ENCODE measurements around the gene ARHGAP15. TPM values are rescaled to one million over a fixed set of nuclear protein-coding genes. Genes with fewer than 3 reads are reported as not detected.

ARHGAP15 gene
- total and polyA plus RNA-seq, 2 experiments from 2014 or later: 0.26 TPM; not detected in 1

- Histone ChIP-seq H3K9me2 (ENCODE audit: insufficient read depth) (no peaks in the 10 kb centered on the region), H3K4me2 (no peak overlapping the region), H3K36me3 (ENCODE audit: insufficient read depth) (no peaks in the 10 kb centered on the region), H3K79me2 (replicated peaks; ENCODE audit: insufficient read depth) (no peaks in the 10 kb centered on the region), H3F3A (replicated peaks; ENCODE audit: low read depth) (no peaks in the 10 kb centered on the region), H3K27me3 (ENCODE audit: insufficient read depth) (no peaks in the 10 kb centered on the region), H2AFZ (no peak overlapping the region), H4K20me1 (replicated peaks; ENCODE audit: insufficient read depth) (no peaks in the 10 kb centered on the region), H3K4me3 (no peak overlapping the region), H3K4me1 (ENCODE audit: insufficient read depth) (peaks cover 19% of the 10 kb centered on the region), H3K27ac (ENCODE audit: low read depth) (no peak overlapping the region)
- H3K27me3 Mint-ChIP-seq (ENCODE audit: insufficient read depth, low read depth, poor library complexity): peaks cover 6% of the 10 kb centered on the region
- H3K36me3 Mint-ChIP-seq (ENCODE audit: low read depth): no peaks in the 10 kb centered on the region
- H3K9me3 Mint-ChIP-seq: no peaks in the 10 kb centered on the region
- ATAC-seq (no peak), DNase-seq (ENCODE audit: low spot score) (no peak)
- H3K4me3 Mint-ChIP-seq: no peak overlapping the region
- H3K4me1 Mint-ChIP-seq: peaks cover 13% of the 10 kb centered on the region; the same call in 2 of the 3 replicates
- H3K27ac Mint-ChIP-seq: no peak overlapping the region
- TF ChIP-seq STAT1 (IDR thresholded peaks at IDR 0.05; ENCODE audit: unreplicated experiment) (no peak), ZNF331 (CRISPR knock-in tag; IDR thresholded peaks at IDR 0.05; ENCODE audit: low read depth) (no peak), ZNF114 (CRISPR knock-in tag; IDR thresholded peaks at IDR 0.05) (no peak), POLR2AphosphoS5 (IDR thresholded peaks at IDR 0.05; ENCODE audit: low read depth) (no peak), EZH2 (IDR thresholded peaks at IDR 0.05; ENCODE audit: low read depth, unreplicated experiment) (no peak), ZNF462 (CRISPR knock-in tag; IDR thresholded peaks at IDR 0.05) (no peak), NANOG (IDR thresholded peaks at IDR 0.05; ENCODE audit: borderline replicate concordance) (no peak), CTCF (conservative IDR thresholded peaks at IDR 0.05; ENCODE audit: low read depth in 2 of 2) (no peak), CREB1 (CRISPR knock-in tag; IDR thresholded peaks at IDR 0.05; ENCODE audit: low read depth) (no peak)
- TF ChIP-seq, protein P1, sequence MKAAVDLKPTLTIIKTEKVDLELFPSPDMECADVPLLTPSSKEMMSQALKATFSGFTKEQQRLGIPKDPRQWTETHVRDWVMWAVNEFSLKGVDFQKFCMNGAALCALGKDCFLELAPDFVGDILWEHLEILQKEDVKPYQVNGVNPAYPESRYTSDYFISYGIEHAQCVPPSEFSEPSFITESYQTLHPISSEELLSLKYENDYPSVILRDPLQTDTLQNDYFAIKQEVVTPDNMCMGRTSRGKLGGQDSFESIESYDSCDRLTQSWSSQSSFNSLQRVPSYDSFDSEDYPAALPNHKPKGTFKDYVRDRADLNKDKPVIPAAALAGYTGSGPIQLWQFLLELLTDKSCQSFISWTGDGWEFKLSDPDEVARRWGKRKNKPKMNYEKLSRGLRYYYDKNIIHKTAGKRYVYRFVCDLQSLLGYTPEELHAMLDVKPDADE (IDR thresholded peaks at IDR 0.05): no peak
These were observed 602.9 kb downstream of the ARHGAP15 start for GRCh38 chr2:143732076-143732475.

All from GM23338 (cell line).